ENCODE measurements around the gene KCNK2. TPM values are rescaled to one million over a fixed set of nuclear protein-coding genes. Genes with fewer than 3 reads are reported as not detected.

KCNK2 gene
- polyA plus RNA-seq, 1 of the 3 experiments (the other 2 are of a cell fraction), result 12.2 TPM

DNA sequence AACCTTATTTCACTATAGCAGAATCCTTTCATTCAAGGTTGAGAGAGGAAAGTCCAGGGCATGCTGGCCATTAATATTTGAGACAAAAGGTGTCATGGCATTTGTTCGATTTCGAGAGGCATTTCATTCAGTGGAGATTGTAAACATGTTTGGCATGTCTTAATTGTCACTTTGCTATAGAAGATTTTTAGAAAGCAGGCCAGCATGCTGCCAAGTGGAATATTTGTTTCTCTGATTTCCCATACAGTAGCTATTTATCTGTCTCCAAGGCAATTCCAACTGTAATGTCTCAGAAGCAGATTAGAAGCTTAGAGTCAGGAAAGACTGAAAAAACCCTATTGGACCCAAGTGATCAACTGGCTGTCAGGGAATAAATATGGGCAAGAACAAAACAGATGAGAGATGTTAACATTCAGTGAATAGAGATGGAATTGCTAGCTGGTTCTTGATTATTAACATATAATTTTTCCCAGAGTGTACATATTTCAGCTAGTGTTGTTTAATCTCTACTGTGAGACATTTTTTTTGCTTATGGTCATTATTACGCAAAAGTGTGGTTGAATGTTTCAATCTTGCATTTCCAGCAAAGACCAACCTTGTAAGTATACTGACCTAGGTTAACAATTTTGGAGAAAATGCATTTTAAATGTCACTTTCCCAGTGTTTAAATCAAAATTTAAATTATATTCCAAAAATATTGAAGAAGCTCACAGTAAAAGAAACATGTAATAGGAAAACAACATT, 174.6 kb downstream of the KCNK2 start (continued):
- no peak for TF ChIP-seq GABPA (IDR thresholded peaks at IDR 0.05; ENCODE audit: low read depth)
- TF ChIP-seq MXI1 (IDR thresholded peaks at IDR 0.05; ENCODE audit: low read depth, low read length), result no peak
- no peak for TF ChIP-seq FOXJ3 (CRISPR knock-in tag; IDR thresholded peaks at IDR 0.05)
- TF ChIP-seq SIN3A (IDR thresholded peaks at IDR 0.05; ENCODE audit: borderline replicate concordance, low read depth, low read length), result no peak
- TF ChIP-seq FOSL2 (IDR thresholded peaks at IDR 0.05; ENCODE audit: borderline replicate concordance, low read depth), result no peak
- TF ChIP-seq, protein P1, sequence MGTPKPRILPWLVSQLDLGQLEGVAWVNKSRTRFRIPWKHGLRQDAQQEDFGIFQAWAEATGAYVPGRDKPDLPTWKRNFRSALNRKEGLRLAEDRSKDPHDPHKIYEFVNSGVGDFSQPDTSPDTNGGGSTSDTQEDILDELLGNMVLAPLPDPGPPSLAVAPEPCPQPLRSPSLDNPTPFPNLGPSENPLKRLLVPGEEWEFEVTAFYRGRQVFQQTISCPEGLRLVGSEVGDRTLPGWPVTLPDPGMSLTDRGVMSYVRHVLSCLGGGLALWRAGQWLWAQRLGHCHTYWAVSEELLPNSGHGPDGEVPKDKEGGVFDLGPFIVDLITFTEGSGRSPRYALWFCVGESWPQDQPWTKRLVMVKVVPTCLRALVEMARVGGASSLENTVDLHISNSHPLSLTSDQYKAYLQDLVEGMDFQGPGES (IDR thresholded peaks at IDR 0.05; ENCODE audit: low read depth, low read length), result no peak

DNA sequence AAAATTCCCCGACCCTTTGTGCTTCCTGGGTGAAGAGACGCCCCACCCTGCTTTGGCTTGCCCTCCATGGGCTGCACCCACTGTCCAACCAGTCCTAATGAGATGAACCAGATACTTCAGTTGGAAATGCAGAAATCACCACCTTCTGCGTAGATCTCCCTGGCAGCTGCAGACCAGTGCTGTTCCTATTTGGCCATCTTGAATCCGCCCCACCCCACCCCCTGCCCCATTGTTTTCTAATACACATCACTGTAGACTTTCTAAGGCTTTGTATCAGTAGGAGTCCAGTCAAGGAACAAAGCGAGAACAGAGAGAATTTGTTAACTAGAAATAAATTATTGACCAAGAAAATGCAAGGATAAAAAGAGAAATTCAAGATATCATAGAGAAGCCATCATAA, 178.2 kb downstream of the KCNK2 start:
- Histone ChIP-seq H3K4me3 (ENCODE audit: low read depth in 2 of 2, low read length in 1 of 2) (no peak overlapping the region), H3K79me2 (ENCODE audit: insufficient read depth) (no peaks in the 10 kb centered on the region), H4K20me1 (ENCODE audit: insufficient read depth) (no peaks in the 10 kb centered on the region), H3K9me2 (no peaks in the 10 kb centered on the region), H3K27ac (ENCODE audit: low read depth in 2 of 2, low read length in 1 of 2) (no peak overlapping the region), H3F3A (replicated peaks; ENCODE audit: insufficient read depth) (no peaks in the 10 kb centered on the region), H3K36me3 (replicated peaks in 1 of 2; ENCODE audit: control insufficient read depth in 1 of 2, insufficient read depth in 2 of 2, low read length in 1 of 2) (no peaks in the 10 kb centered on the region), H3K4me2 (no peak overlapping the region), H3K27me3 (ENCODE audit: insufficient read depth) (no peaks in the 10 kb centered on the region), H2AFZ (ENCODE audit: low read depth) (no peak overlapping the region), H3K9me3 (no peaks in the 10 kb centered on the region), H3K4me1 (ENCODE audit: control insufficient read depth in 1 of 2, insufficient read depth in 2 of 2, low read depth in 1 of 2, low read length in 1 of 2) (no peaks in the 10 kb centered on the region), H3K9ac (no peak overlapping the region)
- POLR2A ChIA-PET, result no interaction called here
- no peak for DNase-seq
- CTCF ChIA-PET, result no interaction called here
- no peak for TF ChIP-seq MEF2A (IDR thresholded peaks at IDR 0.05; ENCODE audit: borderline replicate concordance, low read depth)
- WGBS (ENCODE audit: low lambda C conversion rate), result 21% methylated on average over 5 of the region's 5 CpGs

DNA sequence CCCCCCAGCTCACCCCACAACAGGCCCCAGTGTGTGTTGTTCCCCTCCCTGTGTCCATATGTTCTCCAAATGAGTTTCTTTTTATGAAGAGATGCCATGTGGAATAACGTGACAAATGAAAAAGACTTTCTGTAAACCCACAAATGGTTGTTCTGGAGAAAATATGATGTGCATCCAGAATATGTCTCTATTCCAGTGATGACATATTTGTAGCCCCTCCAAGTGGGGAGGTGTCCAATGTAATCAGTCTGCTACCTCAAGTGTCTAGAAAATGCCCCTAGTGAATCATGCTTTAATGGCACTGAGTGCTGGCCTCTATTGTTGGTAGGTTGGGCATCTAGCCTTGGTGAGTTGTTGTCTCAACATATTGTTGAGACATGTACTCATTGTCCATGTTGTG, 179.6 kb downstream of the KCNK2 start:
- Histone ChIP-seq H3K9ac (no peak overlapping the region), H3K4me3 (ENCODE audit: low read depth in 2 of 2, low read length in 1 of 2) (no peak overlapping the region), H4K20me1 (ENCODE audit: insufficient read depth) (no peaks in the 10 kb centered on the region), H3F3A (replicated peaks; ENCODE audit: insufficient read depth) (no peaks in the 10 kb centered on the region), H3K27me3 (ENCODE audit: insufficient read depth) (no peaks in the 10 kb centered on the region), H3K4me1 (ENCODE audit: control insufficient read depth in 1 of 2, insufficient read depth in 2 of 2, low read depth in 1 of 2, low read length in 1 of 2) (no peaks in the 10 kb centered on the region), H3K9me2 (no peaks in the 10 kb centered on the region), H3K4me2 (no peak overlapping the region), H2AFZ (ENCODE audit: low read depth) (no peak overlapping the region), H3K27ac (ENCODE audit: low read depth in 2 of 2, low read length in 1 of 2) (no peak overlapping the region), H3K9me3 (no peaks in the 10 kb centered on the region), H3K79me2 (ENCODE audit: insufficient read depth) (no peaks in the 10 kb centered on the region), H3K36me3 (replicated peaks in 1 of 2; ENCODE audit: control insufficient read depth in 1 of 2, insufficient read depth in 2 of 2, low read length in 1 of 2) (no peaks in the 10 kb centered on the region)
- CTCF ChIA-PET, result no interaction called here
- no peak for DNase-seq
- 11% methylated on average over 1 of the region's 1 CpG for WGBS (ENCODE audit: low lambda C conversion rate)
- POLR2A ChIA-PET, result no interaction called here
- TF ChIP-seq TCF12 (IDR thresholded peaks at IDR 0.05) (no peak), FOXJ3 (CRISPR knock-in tag; IDR thresholded peaks at IDR 0.05) (no peak), RXRA (IDR thresholded peaks at IDR 0.05; ENCODE audit: borderline replicate concordance, low read depth) (no peak), NFIC (IDR thresholded peaks at IDR 0.05; ENCODE audit: borderline replicate concordance) (no peak)
- TF ChIP-seq, protein P1 (IDR thresholded peaks at IDR 0.05; ENCODE audit: low read depth, low read length), result no peak
- TF ChIP-seq, protein P2, sequence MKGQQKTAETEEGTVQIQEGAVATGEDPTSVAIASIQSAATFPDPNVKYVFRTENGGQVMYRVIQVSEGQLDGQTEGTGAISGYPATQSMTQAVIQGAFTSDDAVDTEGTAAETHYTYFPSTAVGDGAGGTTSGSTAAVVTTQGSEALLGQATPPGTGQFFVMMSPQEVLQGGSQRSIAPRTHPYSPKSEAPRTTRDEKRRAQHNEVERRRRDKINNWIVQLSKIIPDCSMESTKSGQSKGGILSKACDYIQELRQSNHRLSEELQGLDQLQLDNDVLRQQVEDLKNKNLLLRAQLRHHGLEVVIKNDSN (IDR thresholded peaks at IDR 0.05; ENCODE audit: borderline replicate concordance, low read depth), result no peak
